ENCODE data around the gene UQCC5. TPM values are rescaled to one million over a fixed set of nuclear protein-coding genes. Genes with fewer than 3 reads are reported as not detected.

The UQCC5 gene
- total RNA-seq, 6 donors from 2014 or later, result 2.0 to 43.0 (median 3.0) TPM

DNA sequence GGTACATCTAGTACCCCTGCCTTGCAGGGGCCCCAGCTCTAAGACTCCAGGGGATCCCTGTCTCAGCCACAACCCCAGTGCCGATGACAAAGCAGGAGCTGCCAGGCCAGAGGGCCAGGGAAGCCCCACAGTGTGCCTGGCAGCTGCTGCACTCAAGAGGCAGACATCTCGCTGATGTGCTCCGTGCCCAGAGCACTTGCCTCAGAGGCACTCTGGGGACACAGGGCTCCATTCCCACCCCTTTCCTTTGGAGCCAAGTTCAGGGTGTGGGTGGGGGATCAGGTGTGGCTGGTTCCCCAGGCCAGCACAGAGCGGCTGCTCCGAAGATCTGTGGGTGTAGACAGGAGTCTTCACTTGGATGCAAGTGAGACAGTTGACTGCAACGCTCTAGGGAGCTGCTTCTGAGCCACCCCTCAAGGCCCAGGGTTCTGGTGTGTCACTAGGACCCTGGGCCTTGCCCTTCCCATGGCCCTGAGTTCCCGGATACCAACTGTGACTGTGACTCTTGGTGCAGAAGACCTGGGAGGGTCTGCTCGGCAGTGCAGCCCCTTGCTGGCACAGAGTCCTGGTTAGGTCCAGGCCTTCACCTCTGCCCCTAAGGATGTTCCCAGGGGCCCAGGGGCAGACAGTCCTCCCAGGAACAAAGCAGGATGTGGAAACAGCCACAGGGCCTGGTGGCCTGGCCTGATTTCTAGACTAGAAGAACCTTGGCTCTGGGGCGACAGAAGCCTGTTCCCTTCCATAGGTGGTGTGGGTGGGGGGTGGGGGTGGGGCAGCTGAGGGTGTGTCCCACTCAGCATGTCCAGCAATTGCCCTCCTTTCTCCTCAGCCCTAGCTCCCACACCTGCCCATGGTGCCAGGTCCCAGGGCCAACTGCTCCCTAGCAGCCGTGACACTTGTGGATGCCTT is 5.2 kb upstream of the UQCC5 start:
- Histone ChIP-seq H3K9me3 (no peaks in the 10 kb centered on the region), H3K4me3 (no peak overlapping the region), H3K27ac (peak overlapping the region; percentile 21 to 75 (median 64)), H3K4me1 (peaks cover 51 to 84% (median 68%) of the 10 kb centered on the region in 4 donors), H3K27me3 (no peaks in the 10 kb centered on the region), H3K36me3 (peaks cover 0 to 20% (median 0%) of the 10 kb centered on the region in 4 donors)
- DNase-seq (peak in 1 of 2 donors; percentile 21), ATAC-seq (ENCODE audit: low FRiP score in 2 of 2) (no peak)
- WGBS, 2 donors, result 77 to 80% methylated on average over 5 to 9 of the region's 10 CpGs
- TF ChIP-seq POLR2A (IDR thresholded peaks at IDR 0.05), result no peak
- peak in 1 of 4 donors; percentile 21 for TF ChIP-seq EP300 (IDR thresholded peaks at IDR 0.05)

DNA sequence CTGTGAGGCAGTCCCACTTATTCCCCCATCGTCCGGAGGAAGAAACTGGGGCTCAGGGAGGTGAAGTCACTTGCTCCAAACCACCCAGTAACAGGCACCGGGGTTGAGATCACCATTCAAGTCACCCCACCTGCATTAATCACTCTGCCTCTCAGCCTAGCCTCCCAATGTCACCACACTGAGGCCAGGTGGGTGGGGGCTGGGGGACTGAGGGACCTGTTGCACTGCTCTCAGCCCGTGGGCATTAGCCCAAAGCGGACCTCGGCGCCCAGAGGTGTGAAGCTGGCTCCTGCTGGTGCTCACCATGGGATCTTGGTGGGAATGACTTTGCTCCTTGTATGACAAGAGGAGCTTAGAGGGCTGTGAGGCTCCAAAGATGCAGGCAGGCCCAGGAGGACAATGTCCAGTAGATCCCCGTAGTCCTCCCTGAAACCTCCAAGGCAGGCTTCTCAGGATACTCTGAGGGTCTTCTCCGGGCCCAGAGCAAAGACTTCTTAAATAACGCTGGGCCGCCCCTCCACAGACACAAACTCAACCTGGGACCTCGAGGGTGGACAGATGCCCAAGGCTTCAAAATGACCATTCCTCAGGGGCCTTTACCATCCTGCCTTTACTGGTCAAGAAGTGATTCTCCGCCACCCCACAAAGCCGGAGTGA is 4.4 kb upstream of the UQCC5 start:
- Histone ChIP-seq H3K27me3 (no peaks in the 10 kb centered on the region), H3K36me3 (peaks cover 0 to 20% (median 0%) of the 10 kb centered on the region in 4 donors), H3K4me1 (peaks cover 43 to 80% (median 60%) of the 10 kb centered on the region in 4 donors), H3K27ac (peak overlapping the region; percentile 59 to 75 (median 66)), H3K4me3 (peak overlapping the region in 3 of 4 donors; percentile 71 to 80 (median 77)), H3K9me3 (no peaks in the 10 kb centered on the region)
- DNase-seq (peak in 1 of 2 donors; percentile 55), ATAC-seq (ENCODE audit: low FRiP score in 2 of 2) (no peak)
- TF ChIP-seq EP300 (IDR thresholded peaks at IDR 0.05), result no peak
- no peak for TF ChIP-seq POLR2AphosphoS5 (IDR thresholded peaks at IDR 0.05)
- TF ChIP-seq, protein P1, sequence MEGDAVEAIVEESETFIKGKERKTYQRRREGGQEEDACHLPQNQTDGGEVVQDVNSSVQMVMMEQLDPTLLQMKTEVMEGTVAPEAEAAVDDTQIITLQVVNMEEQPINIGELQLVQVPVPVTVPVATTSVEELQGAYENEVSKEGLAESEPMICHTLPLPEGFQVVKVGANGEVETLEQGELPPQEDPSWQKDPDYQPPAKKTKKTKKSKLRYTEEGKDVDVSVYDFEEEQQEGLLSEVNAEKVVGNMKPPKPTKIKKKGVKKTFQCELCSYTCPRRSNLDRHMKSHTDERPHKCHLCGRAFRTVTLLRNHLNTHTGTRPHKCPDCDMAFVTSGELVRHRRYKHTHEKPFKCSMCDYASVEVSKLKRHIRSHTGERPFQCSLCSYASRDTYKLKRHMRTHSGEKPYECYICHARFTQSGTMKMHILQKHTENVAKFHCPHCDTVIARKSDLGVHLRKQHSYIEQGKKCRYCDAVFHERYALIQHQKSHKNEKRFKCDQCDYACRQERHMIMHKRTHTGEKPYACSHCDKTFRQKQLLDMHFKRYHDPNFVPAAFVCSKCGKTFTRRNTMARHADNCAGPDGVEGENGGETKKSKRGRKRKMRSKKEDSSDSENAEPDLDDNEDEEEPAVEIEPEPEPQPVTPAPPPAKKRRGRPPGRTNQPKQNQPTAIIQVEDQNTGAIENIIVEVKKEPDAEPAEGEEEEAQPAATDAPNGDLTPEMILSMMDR (IDR thresholded peaks at IDR 0.05), result no peak
- TF ChIP-seq POLR2A (IDR thresholded peaks at IDR 0.05), result no peak
- WGBS, 2 donors, result 74 to 87% methylated on average over 4 to 14 of the region's 14 CpGs

DNA sequence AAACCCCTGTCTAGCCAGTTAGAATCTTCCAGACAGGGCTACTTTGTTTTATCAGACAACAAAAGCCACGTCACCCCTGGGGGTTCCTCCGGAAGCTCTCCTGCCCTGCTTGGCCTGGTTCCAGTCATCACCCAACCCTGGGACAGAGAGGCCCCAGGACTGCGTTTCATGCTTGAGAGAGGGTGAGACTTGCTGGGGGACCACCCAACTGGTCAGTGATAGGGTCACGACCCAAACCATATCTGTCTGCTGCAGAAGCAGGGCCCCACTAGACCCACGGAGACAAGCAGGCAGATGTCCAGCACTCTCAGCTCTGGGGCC is 3.9 kb upstream of the UQCC5 start:
- peak overlapping the region; percentile 43 to 80 (median 74) for H3K4me3 ChIP-seq
- no peak for TF ChIP-seq EP300 (IDR thresholded peaks at IDR 0.05)
- TF ChIP-seq, protein P1 (IDR thresholded peaks at IDR 0.05), result no peak
- TF ChIP-seq POLR2A (IDR thresholded peaks at IDR 0.05), result no peak
- no peak for TF ChIP-seq POLR2AphosphoS5 (IDR thresholded peaks at IDR 0.05)
- 60 to 61% methylated on average over 1 to 5 of the region's 5 CpGs for WGBS, 2 donors
- DNase-seq (peak in 1 of 2 donors; percentile 25), ATAC-seq (ENCODE audit: low FRiP score in 2 of 2) (no peak)
- H3K27ac ChIP-seq, result peak overlapping the region; percentile 59 to 75 (median 66)
- H3K36me3 ChIP-seq, result peaks cover 0 to 15% (median 0%) of the 10 kb centered on the region in 4 donors
- no peaks in the 10 kb centered on the region for H3K9me3 ChIP-seq
- H3K4me1 ChIP-seq, result peaks cover 43 to 80% (median 59%) of the 10 kb centered on the region in 4 donors
- no peaks in the 10 kb centered on the region for H3K27me3 ChIP-seq

DNA sequence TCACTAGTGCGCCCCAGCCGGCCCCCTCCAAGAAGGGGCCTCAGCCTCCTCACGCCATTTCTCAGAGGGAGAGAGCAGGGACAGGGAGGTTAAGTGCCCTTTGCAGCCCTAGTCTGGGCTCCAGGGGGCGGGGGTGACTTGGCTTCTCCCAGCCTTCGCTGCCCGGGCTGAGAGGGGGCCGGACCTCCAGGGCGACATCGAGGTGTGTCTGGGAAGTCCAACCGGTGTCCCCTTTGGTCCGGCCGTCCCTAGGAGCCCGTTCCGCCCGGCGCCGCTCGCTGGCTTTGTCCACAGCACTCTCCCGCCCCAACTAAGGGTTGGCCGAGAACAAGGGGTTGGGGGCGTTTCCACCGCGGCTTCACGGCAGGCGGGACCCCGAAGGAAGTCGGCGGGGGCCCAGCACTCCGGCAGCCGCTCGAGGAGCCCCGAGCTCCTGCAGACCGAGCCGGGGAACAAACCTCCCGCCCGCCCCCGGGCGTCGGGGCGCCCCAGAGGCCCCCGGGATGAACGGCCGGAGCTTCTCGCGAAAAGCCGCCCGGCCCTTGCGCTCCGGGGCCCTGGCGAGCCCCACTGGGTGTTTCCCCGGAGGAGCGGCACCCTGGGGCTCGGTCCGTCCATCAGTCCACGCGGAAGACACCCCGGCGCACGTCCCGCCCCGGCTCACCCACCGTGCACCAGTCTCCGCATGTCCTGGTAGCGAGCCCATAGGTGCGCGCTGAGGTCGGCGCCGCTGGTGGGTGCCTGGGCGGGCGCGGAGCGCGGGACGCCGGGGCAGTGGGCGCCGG is 3.4 kb upstream of the UQCC5 start:
- TF ChIP-seq EP300 (IDR thresholded peaks at IDR 0.05) (no peak), POLR2AphosphoS5 (IDR thresholded peaks at IDR 0.05) (no peak), POLR2A (IDR thresholded peaks at IDR 0.05) (no peak)
- TF ChIP-seq, protein P1 (IDR thresholded peaks at IDR 0.05), result no peak
- DNase-seq (peak; percentile 22 to 90), ATAC-seq (ENCODE audit: low FRiP score in 2 of 2) (no peak)
- 15% methylated on average over 19 of the region's 78 CpGs; no CpG with 5 or more reads in 1 of the 2 donors for WGBS, 2 donors
- Histone ChIP-seq H3K27me3 (no peaks in the 10 kb centered on the region), H3K4me1 (peaks cover 44 to 80% (median 61%) of the 10 kb centered on the region in 4 donors), H3K9me3 (no peaks in the 10 kb centered on the region), H3K27ac (peak overlapping the region; percentile 59 to 75 (median 66)), H3K36me3 (peaks cover 0 to 10% (median 0%) of the 10 kb centered on the region in 4 donors), H3K4me3 (peak overlapping the region; percentile 43 to 80 (median 74))

Data from upper lobe of left lung (tissue), 6 donors.